ENCODE measurements around the gene CBR3. TPM values are rescaled to one million over a fixed set of nuclear protein-coding genes. Genes with fewer than 3 reads are reported as not detected.

CBR3 gene
- total RNA-seq, 1 experiment from 2014 or later: 1.6 TPM

DNA sequence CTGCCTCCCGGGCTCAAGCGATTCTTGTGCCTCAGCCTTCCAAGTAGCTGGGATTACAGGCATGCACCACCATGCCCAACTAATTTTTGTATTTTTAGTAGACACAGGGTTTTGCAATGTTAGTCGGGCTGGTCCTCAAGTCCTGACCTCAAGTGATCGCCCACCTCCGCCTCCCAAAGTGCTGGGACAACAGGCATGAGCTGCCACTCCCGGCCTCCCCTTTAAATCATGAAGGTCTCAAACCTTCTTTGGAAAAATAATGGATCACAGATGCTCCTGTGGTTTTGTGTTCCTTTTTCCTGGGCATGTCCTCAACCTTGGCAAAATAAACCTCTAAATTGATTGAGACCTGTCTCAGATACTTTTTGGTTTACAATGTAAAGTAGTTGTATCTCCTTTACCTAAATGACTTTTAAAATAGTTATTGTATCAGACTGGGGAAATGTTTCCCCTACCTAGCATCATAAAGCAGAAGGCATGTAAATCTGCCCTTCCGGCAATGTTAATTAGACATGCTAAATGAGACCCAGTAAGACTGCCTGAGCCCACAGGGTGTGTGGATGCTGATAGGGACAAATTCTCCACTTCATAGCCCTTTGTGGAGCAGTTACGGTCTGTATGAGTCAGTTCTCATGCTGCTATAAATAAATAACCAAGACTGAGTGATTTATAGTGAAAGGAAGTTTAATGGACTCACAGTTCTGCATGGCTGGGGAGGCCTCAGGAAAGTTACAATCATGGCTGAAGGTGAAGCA lies 37.3 kb upstream of the CBR3 start:
- Histone ChIP-seq H3K9me3 (ENCODE audit: control insufficient read depth, insufficient read depth, low read depth, low read length) (0 out of 2 replicates have a peak, but pooled peaks cover 7% of the 10 kb centered on the region), H3K36me3 (ENCODE audit: control insufficient read depth, insufficient read depth, low read length) (no peaks in the 10 kb centered on the region), H3K27me3 (ENCODE audit: control insufficient read depth, insufficient read depth, low read length) (no peaks in the 10 kb centered on the region), H3K4me1 (ENCODE audit: control insufficient read depth, insufficient read depth, low read length) (no peaks in the 10 kb centered on the region), H3K27ac (ENCODE audit: low read length) (no peak overlapping the region), H3K4me3 (ENCODE audit: low read depth in 2 of 2, low read length in 2 of 2) (no peak overlapping the region)
- intact Hi-C loops (cut with micrococcal nuclease; ENCODE audit: unreplicated experiment): no loop called here
- TF ChIP-seq, protein P1, sequence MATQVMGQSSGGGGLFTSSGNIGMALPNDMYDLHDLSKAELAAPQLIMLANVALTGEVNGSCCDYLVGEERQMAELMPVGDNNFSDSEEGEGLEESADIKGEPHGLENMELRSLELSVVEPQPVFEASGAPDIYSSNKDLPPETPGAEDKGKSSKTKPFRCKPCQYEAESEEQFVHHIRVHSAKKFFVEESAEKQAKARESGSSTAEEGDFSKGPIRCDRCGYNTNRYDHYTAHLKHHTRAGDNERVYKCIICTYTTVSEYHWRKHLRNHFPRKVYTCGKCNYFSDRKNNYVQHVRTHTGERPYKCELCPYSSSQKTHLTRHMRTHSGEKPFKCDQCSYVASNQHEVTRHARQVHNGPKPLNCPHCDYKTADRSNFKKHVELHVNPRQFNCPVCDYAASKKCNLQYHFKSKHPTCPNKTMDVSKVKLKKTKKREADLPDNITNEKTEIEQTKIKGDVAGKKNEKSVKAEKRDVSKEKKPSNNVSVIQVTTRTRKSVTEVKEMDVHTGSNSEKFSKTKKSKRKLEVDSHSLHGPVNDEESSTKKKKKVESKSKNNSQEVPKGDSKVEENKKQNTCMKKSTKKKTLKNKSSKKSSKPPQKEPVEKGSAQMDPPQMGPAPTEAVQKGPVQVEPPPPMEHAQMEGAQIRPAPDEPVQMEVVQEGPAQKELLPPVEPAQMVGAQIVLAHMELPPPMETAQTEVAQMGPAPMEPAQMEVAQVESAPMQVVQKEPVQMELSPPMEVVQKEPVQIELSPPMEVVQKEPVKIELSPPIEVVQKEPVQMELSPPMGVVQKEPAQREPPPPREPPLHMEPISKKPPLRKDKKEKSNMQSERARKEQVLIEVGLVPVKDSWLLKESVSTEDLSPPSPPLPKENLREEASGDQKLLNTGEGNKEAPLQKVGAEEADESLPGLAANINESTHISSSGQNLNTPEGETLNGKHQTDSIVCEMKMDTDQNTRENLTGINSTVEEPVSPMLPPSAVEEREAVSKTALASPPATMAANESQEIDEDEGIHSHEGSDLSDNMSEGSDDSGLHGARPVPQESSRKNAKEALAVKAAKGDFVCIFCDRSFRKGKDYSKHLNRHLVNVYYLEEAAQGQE (IDR thresholded peaks at IDR 0.05; ENCODE audit: insufficient read depth in 1 of 2, low read depth in 2 of 2, low read length in 1 of 2): no peak
- TF ChIP-seq POLR2AphosphoS5 (IDR thresholded peaks at IDR 0.05; ENCODE audit: low read depth, low read length): no peak
- no peak for TF ChIP-seq SIN3A (IDR thresholded peaks at IDR 0.05; ENCODE audit: borderline replicate concordance, insufficient read depth, low read depth, low read length)
- TF ChIP-seq, protein P2, sequence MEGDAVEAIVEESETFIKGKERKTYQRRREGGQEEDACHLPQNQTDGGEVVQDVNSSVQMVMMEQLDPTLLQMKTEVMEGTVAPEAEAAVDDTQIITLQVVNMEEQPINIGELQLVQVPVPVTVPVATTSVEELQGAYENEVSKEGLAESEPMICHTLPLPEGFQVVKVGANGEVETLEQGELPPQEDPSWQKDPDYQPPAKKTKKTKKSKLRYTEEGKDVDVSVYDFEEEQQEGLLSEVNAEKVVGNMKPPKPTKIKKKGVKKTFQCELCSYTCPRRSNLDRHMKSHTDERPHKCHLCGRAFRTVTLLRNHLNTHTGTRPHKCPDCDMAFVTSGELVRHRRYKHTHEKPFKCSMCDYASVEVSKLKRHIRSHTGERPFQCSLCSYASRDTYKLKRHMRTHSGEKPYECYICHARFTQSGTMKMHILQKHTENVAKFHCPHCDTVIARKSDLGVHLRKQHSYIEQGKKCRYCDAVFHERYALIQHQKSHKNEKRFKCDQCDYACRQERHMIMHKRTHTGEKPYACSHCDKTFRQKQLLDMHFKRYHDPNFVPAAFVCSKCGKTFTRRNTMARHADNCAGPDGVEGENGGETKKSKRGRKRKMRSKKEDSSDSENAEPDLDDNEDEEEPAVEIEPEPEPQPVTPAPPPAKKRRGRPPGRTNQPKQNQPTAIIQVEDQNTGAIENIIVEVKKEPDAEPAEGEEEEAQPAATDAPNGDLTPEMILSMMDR (IDR thresholded peaks at IDR 0.05): no peak
- TF ChIP-seq TCF7L2 (IDR thresholded peaks at IDR 0.05; ENCODE audit: low read depth, low read length): no peak
- DNase-seq (ENCODE audit: low read depth, low spot score): no peak
- in situ Hi-C loops (cut with HindIII; ENCODE audit: low pct_unique_long_range_greater_than_20kb, low sequenced_read_pairs): no loop called here
- POLR2A ChIA-PET: no interaction called here
- CTCF ChIA-PET: no interaction called here
- ATAC-seq: peak; percentile 62; the same call in 1 of the 2 replicates
- BruUV-seq (replicated peaks): no TSS peak

DNA sequence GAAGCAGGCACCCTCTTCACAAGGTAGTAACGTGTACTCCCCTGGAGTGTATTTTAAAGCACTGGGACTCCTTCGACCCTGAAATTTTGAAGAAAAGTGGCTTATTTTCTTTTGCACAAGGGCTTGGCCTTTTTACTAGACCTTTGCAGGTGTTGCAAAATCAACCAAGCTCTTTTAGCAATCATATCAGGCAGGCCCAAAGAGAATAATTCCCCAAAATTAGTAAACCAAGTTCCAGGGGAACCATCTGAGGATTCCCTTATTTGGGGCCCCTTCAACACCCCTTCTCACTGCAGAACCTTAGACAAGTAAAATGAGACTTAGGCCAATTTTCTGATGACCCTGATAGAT lies 36.7 kb upstream of the CBR3 start:
- in situ Hi-C loops (cut with HindIII; ENCODE audit: low pct_unique_long_range_greater_than_20kb, low sequenced_read_pairs): no loop called here
- ChIA-PET CTCF (no interaction called here), POLR2A (no interaction called here)
- Histone ChIP-seq H3K27me3 (ENCODE audit: control insufficient read depth, insufficient read depth, low read length) (no peaks in the 10 kb centered on the region), H3K9me3 (ENCODE audit: control insufficient read depth, insufficient read depth, low read depth, low read length) (0 out of 2 replicates have a peak, but pooled peaks cover 7% of the 10 kb centered on the region), H3K4me1 (ENCODE audit: control insufficient read depth, insufficient read depth, low read length) (no peaks in the 10 kb centered on the region), H3K4me3 (ENCODE audit: low read depth in 2 of 2, low read length in 2 of 2) (no peak overlapping the region), H3K36me3 (ENCODE audit: control insufficient read depth, insufficient read depth, low read length) (no peaks in the 10 kb centered on the region), H3K27ac (ENCODE audit: low read length) (no peak overlapping the region)
- no peak for DNase-seq (ENCODE audit: low read depth, low spot score)
- ATAC-seq: no peak
- intact Hi-C loops (cut with micrococcal nuclease; ENCODE audit: unreplicated experiment): no loop called here
- BruUV-seq (replicated peaks): no TSS peak
- TF ChIP-seq, protein P2 (IDR thresholded peaks at IDR 0.05): no peak
- TF ChIP-seq, protein P1 (IDR thresholded peaks at IDR 0.05; ENCODE audit: insufficient read depth in 1 of 2, low read depth in 2 of 2, low read length in 1 of 2): no peak
- TF ChIP-seq SIN3A (IDR thresholded peaks at IDR 0.05; ENCODE audit: borderline replicate concordance, insufficient read depth, low read depth, low read length) (no peak), POLR2AphosphoS5 (IDR thresholded peaks at IDR 0.05; ENCODE audit: low read depth, low read length) (no peak), TCF7L2 (IDR thresholded peaks at IDR 0.05; ENCODE audit: low read depth, low read length) (no peak)
